ENCODE measurements around the gene ITFG1. TPM values are rescaled to one million over a fixed set of nuclear protein-coding genes. Genes with fewer than 3 reads are reported as not detected.

Gene ITFG1
- total and polyA plus RNA-seq, 2 donors from 2014 or later = 63.7 to 69.7 TPM

DNA sequence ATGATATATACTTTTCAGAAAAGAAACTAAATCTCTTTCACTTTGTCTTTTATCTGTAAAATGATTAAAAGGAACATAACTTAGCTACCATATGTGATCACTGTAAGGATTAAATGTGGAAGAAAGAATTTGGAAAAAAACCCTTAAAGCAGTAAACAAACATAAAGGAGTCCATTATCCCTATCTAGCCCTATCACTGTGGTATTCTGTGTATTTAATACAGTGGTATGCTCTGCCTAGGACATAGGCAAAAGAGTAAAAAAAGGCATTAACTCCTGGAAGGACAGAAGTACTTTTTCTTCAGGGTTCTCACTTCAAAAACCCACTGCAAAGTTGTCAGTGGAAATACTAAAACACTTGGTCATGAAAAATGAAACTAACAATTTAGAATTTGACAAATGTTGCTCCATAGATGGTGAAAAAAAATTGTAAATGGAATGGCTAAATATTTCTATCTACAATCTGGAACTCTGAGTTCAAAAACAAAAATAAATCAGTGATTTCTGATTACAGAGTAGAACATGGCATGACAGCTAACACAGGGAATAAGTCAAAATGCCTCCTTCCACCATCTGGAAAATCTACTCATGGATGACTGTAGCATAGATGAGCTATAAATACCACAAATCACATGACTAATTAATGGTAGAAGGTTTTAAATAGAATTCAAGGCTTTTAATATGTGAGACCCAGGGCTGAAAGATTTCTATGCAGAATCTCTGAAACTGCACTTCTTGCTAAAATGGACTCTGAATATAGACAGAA, 140.1 kb downstream of the ITFG1 start:
- TF ChIP-seq, protein P1, sequence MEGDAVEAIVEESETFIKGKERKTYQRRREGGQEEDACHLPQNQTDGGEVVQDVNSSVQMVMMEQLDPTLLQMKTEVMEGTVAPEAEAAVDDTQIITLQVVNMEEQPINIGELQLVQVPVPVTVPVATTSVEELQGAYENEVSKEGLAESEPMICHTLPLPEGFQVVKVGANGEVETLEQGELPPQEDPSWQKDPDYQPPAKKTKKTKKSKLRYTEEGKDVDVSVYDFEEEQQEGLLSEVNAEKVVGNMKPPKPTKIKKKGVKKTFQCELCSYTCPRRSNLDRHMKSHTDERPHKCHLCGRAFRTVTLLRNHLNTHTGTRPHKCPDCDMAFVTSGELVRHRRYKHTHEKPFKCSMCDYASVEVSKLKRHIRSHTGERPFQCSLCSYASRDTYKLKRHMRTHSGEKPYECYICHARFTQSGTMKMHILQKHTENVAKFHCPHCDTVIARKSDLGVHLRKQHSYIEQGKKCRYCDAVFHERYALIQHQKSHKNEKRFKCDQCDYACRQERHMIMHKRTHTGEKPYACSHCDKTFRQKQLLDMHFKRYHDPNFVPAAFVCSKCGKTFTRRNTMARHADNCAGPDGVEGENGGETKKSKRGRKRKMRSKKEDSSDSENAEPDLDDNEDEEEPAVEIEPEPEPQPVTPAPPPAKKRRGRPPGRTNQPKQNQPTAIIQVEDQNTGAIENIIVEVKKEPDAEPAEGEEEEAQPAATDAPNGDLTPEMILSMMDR (IDR thresholded peaks at IDR 0.05; ENCODE audit: borderline replicate concordance, extremely low read depth, insufficient read depth) = no peak
- intact Hi-C loops (cut with DNase I) = no loop called here
- Histone ChIP-seq H3K4me1 (ENCODE audit: control insufficient read depth in 2 of 3, insufficient read depth in 2 of 3, low read depth in 1 of 3, low read length in 3 of 3) (no peaks in the 10 kb centered on the region), H3K4me3 (ENCODE audit: low read length in 3 of 3) (no peak overlapping the region), H3K36me3 (ENCODE audit: control insufficient read depth in 2 of 3, insufficient read depth in 3 of 3, low read length in 3 of 3) (no peaks in the 10 kb centered on the region), H3K9ac (ENCODE audit: low read length in 3 of 3) (no peak overlapping the region), H3K9me3 (ENCODE audit: control insufficient read depth in 2 of 3, insufficient read depth in 1 of 3, low read length in 3 of 3) (no peaks in the 10 kb centered on the region), H3K27ac (ENCODE audit: low read depth in 2 of 2, low read length in 2 of 2) (no peak overlapping the region), H3K27me3 (ENCODE audit: control insufficient read depth, insufficient read depth, low read length) (no peaks in the 10 kb centered on the region)
- DNase-seq = peak in 1 of 5 donors; percentile 4
- no peak for FAIRE-seq

DNA sequence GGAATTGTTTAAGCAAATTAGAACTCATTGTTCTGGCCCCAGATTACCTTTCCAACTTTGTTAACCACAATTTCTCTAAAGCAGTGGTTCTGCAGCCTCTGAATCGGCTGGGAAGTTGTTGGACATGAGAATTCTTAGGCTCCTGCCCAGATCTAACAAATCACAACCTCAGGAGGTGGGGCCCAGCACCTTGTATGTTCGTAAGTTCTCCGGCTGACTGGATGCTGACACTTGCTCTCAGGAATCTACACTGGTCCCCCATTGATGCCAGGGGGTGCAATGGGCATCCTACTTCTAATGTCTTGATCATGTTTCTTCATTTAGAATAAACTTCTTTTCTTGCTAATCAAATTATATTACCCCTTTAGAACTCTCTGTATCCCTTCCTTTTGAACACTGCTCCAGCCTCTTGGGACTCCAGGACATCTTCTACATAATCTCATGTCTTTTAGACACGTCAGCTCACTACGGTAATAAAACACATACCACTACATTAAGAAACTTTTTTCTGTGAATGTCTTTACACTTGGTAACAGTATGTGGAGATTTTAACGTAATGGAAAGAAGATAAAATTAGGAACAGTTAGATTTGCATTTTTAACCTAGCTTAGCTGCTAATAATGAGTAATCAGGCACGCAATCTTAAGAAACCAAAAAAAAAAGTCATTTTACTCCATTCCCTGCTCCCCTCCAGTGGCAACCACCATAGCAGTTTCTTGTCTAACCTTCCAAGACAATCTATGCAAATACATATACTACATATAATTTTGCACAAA, 143.2 kb downstream of the ITFG1 start:
- H3K9ac ChIP-seq (ENCODE audit: low read length in 3 of 3) = no peak overlapping the region
- H3K4me3 ChIP-seq (ENCODE audit: low read length in 3 of 3) = no peak overlapping the region
- H3K36me3 ChIP-seq (ENCODE audit: control insufficient read depth in 2 of 3, insufficient read depth in 3 of 3, low read length in 3 of 3) = no peaks in the 10 kb centered on the region
- H3K9me3 ChIP-seq (ENCODE audit: control insufficient read depth in 2 of 3, insufficient read depth in 1 of 3, low read length in 3 of 3) = no peaks in the 10 kb centered on the region
- TF ChIP-seq, protein P1 (IDR thresholded peaks at IDR 0.05; ENCODE audit: borderline replicate concordance, extremely low read depth, insufficient read depth) = no peak
- DNase-seq = no peak
- no peak overlapping the region for H3K27ac ChIP-seq (ENCODE audit: low read depth in 2 of 2, low read length in 2 of 2)
- H3K27me3 ChIP-seq (ENCODE audit: control insufficient read depth, insufficient read depth, low read length) = no peaks in the 10 kb centered on the region
- no peaks in the 10 kb centered on the region for H3K4me1 ChIP-seq (ENCODE audit: control insufficient read depth in 2 of 3, insufficient read depth in 2 of 3, low read depth in 1 of 3, low read length in 3 of 3)
- FAIRE-seq = no peak
- intact Hi-C loops (cut with DNase I) = no loop called here

DNA sequence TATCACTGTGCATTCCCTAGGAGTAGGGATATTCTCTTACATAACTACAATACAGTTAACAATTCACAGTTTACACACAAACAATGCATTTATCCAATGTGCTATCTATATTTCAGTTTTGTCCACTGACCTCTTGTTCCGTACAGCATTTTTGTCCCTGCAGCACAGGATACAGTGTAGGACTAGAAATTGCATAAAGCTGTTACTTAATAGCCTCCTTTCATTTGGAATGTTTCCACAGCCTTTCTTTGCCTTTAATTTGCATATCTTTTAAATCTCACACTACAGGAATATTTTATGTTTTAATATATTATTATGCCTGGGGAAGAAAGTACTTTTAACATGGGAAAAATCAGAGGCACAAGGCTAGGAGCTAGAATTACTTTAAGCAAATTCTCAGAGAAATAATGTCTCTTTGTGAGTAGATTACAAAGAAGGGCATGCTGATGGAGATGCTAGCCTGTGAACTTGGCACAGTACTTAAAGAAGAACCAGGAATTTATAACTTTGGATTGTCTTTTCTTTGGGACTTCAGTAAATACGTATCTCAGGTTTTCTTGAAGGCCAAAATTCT, 144.3 kb downstream of the ITFG1 start:
- intact Hi-C loops (cut with DNase I) = no loop called here
- Histone ChIP-seq H3K4me1 (ENCODE audit: control insufficient read depth in 2 of 3, insufficient read depth in 2 of 3, low read depth in 1 of 3, low read length in 3 of 3) (no peaks in the 10 kb centered on the region), H3K36me3 (ENCODE audit: control insufficient read depth in 2 of 3, insufficient read depth in 3 of 3, low read length in 3 of 3) (no peaks in the 10 kb centered on the region), H3K4me3 (ENCODE audit: low read length in 3 of 3) (no peak overlapping the region), H3K9ac (ENCODE audit: low read length in 3 of 3) (no peak overlapping the region), H3K27me3 (ENCODE audit: control insufficient read depth, insufficient read depth, low read length) (no peaks in the 10 kb centered on the region), H3K27ac (ENCODE audit: low read depth in 2 of 2, low read length in 2 of 2) (no peak overlapping the region), H3K9me3 (ENCODE audit: control insufficient read depth in 2 of 3, insufficient read depth in 1 of 3, low read length in 3 of 3) (no peaks in the 10 kb centered on the region)
- DNase-seq (peak in 1 of 5 donors; percentile 12), FAIRE-seq (no peak)
- TF ChIP-seq, protein P1 (IDR thresholded peaks at IDR 0.05; ENCODE audit: borderline replicate concordance, extremely low read depth, insufficient read depth) = no peak

Data from kidney (tissue), 14 donors.